ENCODE results near the gene TRIM62. TPM values are rescaled to one million over a fixed set of nuclear protein-coding genes. Genes with fewer than 3 reads are reported as not detected.

TRIM62 gene
- total RNA-seq, 1 experiment from 2014 or later, result 2.8 TPM

- no peaks in the 10 kb centered on the region for H3K36me3 ChIP-seq (ENCODE audit: insufficient read depth, low read length, poor library complexity, severe bottlenecking)
- no peak overlapping the region for H3K27ac ChIP-seq (ENCODE audit: low read depth, low read length, poor library complexity, severe bottlenecking)
- DNase-seq (ENCODE audit: low spot score), result no peak
- ChIA-PET POLR2A (ENCODE audit: low non-redundant PET) (no interaction called here), CTCF (no interaction called here)
- peaks cover 5% of the 10 kb centered on the region for H3K4me1 ChIP-seq (ENCODE audit: insufficient read depth, low read length, poor library complexity, severe bottlenecking)
- TF ChIP-seq EZH2 (IDR thresholded peaks at IDR 0.05; ENCODE audit: borderline replicate concordance, low read depth, low read length, poor library complexity, severe bottlenecking), result no peak
- TF ChIP-seq, protein P1, sequence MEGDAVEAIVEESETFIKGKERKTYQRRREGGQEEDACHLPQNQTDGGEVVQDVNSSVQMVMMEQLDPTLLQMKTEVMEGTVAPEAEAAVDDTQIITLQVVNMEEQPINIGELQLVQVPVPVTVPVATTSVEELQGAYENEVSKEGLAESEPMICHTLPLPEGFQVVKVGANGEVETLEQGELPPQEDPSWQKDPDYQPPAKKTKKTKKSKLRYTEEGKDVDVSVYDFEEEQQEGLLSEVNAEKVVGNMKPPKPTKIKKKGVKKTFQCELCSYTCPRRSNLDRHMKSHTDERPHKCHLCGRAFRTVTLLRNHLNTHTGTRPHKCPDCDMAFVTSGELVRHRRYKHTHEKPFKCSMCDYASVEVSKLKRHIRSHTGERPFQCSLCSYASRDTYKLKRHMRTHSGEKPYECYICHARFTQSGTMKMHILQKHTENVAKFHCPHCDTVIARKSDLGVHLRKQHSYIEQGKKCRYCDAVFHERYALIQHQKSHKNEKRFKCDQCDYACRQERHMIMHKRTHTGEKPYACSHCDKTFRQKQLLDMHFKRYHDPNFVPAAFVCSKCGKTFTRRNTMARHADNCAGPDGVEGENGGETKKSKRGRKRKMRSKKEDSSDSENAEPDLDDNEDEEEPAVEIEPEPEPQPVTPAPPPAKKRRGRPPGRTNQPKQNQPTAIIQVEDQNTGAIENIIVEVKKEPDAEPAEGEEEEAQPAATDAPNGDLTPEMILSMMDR (conservative IDR thresholded peaks at IDR 0.05; ENCODE audit: low read depth, low read length), result no peak
- H3K4me3 ChIP-seq (ENCODE audit: low read depth, low read length, poor library complexity, severe bottlenecking), result no peak overlapping the region
- no peaks in the 10 kb centered on the region for H3K9me3 ChIP-seq (ENCODE audit: low read depth, low read length, poor library complexity, severe bottlenecking)
- intact Hi-C loops (cut with micrococcal nuclease; ENCODE audit: unreplicated experiment), result no loop called here
- H3K27me3 ChIP-seq (replicated peaks; ENCODE audit: insufficient read depth, low read depth, low read length, poor library complexity), result no peaks in the 10 kb centered on the region
- BruUV-seq (replicated peaks), result no TSS peak
These were observed 5.0 kb downstream of the TRIM62 start for GRCh38 chr1:33176887-33177286.

- Histone ChIP-seq H3K27me3 (replicated peaks; ENCODE audit: insufficient read depth, low read depth, low read length, poor library complexity) (no peaks in the 10 kb centered on the region), H3K4me1 (ENCODE audit: insufficient read depth, low read length, poor library complexity, severe bottlenecking) (peaks cover 3% of the 10 kb centered on the region), H3K4me3 (ENCODE audit: low read depth, low read length, poor library complexity, severe bottlenecking) (no peak overlapping the region), H3K36me3 (ENCODE audit: insufficient read depth, low read length, poor library complexity, severe bottlenecking) (no peaks in the 10 kb centered on the region), H3K9me3 (ENCODE audit: low read depth, low read length, poor library complexity, severe bottlenecking) (no peaks in the 10 kb centered on the region), H3K27ac (ENCODE audit: low read depth, low read length, poor library complexity, severe bottlenecking) (no peak overlapping the region)
- intact Hi-C loops (cut with micrococcal nuclease; ENCODE audit: unreplicated experiment), result no loop called here
- ChIA-PET POLR2A (ENCODE audit: low non-redundant PET) (no interaction called here), CTCF (no interaction called here)
- no peak for TF ChIP-seq EZH2 (IDR thresholded peaks at IDR 0.05; ENCODE audit: borderline replicate concordance, low read depth, low read length, poor library complexity, severe bottlenecking)
- TF ChIP-seq, protein P1 (conservative IDR thresholded peaks at IDR 0.05; ENCODE audit: low read depth, low read length), result no peak
- no TSS peak for BruUV-seq (replicated peaks)
- DNase-seq (ENCODE audit: low spot score), result no peak
These were observed 5.4 kb downstream of the TRIM62 start for GRCh38 chr1:33176362-33176850.

GRCh38 chr1:33175865-33176264 lies 6.0 kb downstream of the TRIM62 start:
- POLR2A ChIA-PET (ENCODE audit: low non-redundant PET), result no interaction called here
- Histone ChIP-seq H3K9me3 (ENCODE audit: low read depth, low read length, poor library complexity, severe bottlenecking) (no peaks in the 10 kb centered on the region), H3K4me1 (ENCODE audit: insufficient read depth, low read length, poor library complexity, severe bottlenecking) (no peaks in the 10 kb centered on the region), H3K4me3 (ENCODE audit: low read depth, low read length, poor library complexity, severe bottlenecking) (no peak overlapping the region), H3K27me3 (replicated peaks; ENCODE audit: insufficient read depth, low read depth, low read length, poor library complexity) (no peaks in the 10 kb centered on the region), H3K27ac (ENCODE audit: low read depth, low read length, poor library complexity, severe bottlenecking) (no peak overlapping the region), H3K36me3 (ENCODE audit: insufficient read depth, low read length, poor library complexity, severe bottlenecking) (no peaks in the 10 kb centered on the region)
- no peak for DNase-seq (ENCODE audit: low spot score)
- CTCF ChIA-PET, result no interaction called here
- intact Hi-C loops (cut with micrococcal nuclease; ENCODE audit: unreplicated experiment), result no loop called here
- TF ChIP-seq, protein P1 (conservative IDR thresholded peaks at IDR 0.05; ENCODE audit: low read depth, low read length), result no peak
- TF ChIP-seq EZH2 (IDR thresholded peaks at IDR 0.05; ENCODE audit: borderline replicate concordance, low read depth, low read length, poor library complexity, severe bottlenecking), result no peak
- BruUV-seq (replicated peaks), result no TSS peak

Data from A673 (cell line).